Measurements from ENCODE around the gene CNDP1. TPM values are rescaled to one million over a fixed set of nuclear protein-coding genes. Genes with fewer than 3 reads are reported as not detected.

CNDP1 gene
- total RNA-seq, 2 experiments from 2014 or later = 0.25 to 0.39 TPM

DNA sequence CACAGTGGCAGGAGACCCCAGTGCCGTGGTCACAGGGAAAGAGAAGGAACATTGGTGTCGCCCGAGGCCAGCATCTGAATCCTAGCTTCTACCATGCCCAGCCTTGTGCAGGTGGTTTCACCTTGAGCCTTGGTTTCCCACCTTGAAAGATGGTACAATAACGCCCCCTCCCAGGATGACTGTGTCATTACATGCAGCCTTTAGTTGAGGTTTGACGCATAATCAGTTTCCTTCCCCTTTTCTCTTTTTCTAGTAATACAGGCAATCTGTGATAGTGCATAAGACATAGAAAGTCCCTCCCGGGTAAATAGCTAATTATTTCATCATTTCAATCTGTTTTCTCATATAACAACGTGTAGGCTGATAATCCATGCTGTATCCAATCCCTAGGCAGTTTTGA lies 33.5 kb downstream of the CNDP1 start:
- TF ChIP-seq, protein P1, sequence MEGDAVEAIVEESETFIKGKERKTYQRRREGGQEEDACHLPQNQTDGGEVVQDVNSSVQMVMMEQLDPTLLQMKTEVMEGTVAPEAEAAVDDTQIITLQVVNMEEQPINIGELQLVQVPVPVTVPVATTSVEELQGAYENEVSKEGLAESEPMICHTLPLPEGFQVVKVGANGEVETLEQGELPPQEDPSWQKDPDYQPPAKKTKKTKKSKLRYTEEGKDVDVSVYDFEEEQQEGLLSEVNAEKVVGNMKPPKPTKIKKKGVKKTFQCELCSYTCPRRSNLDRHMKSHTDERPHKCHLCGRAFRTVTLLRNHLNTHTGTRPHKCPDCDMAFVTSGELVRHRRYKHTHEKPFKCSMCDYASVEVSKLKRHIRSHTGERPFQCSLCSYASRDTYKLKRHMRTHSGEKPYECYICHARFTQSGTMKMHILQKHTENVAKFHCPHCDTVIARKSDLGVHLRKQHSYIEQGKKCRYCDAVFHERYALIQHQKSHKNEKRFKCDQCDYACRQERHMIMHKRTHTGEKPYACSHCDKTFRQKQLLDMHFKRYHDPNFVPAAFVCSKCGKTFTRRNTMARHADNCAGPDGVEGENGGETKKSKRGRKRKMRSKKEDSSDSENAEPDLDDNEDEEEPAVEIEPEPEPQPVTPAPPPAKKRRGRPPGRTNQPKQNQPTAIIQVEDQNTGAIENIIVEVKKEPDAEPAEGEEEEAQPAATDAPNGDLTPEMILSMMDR (IDR thresholded peaks at IDR 0.05) = no peak
- POLR2A ChIA-PET = no interaction called here
- intact Hi-C loops (cut with DNase I, micrococcal nuclease) = no loop called here

DNA sequence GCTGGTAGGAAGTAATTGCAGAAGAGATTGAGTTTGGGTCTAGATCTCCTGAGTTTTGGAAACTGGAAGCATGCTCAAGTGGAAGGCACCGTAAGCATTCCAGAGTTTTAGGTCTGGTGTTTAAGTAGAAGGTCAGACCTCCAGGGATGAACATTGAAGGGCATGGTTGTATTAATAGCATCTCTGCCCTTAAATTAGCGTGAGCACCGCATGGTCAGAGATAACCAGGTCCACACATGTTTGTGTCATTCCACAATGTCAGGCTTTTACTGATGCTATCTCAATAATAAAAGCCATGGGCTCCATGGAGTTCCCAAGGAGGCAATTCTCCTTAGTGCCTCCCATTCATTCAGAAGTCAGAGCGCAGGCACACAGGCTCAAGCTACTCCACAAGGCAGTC lies 35.1 kb downstream of the CNDP1 start:
- DNase-seq = no peak
- POLR2A ChIA-PET = no interaction called here
- intact Hi-C loops (cut with DNase I, micrococcal nuclease) = no loop called here
- H3K9me3 ChIP-seq (ENCODE audit: control insufficient read depth in 1 of 2, insufficient read depth in 1 of 2, low read length in 2 of 2) = peaks cover 0 to 13% of the 10 kb centered on the region in 2 experiments
- peaks cover 28% of the 10 kb centered on the region for H3K27me3 Mint-ChIP-seq
- H3K4me1 Mint-ChIP-seq (ENCODE audit: low read depth) = no peaks in the 10 kb centered on the region
- CTCF ChIA-PET = no interaction called here
- TF ChIP-seq, protein P1 (IDR thresholded peaks at IDR 0.05) = no peak
- H3K27ac Mint-ChIP-seq = no peak overlapping the region
- ATAC-seq (ENCODE audit: poor library complexity) = no peak
- no peaks in the 10 kb centered on the region for H3K4me1 ChIP-seq (ENCODE audit: insufficient read depth, low read length)
- no peak overlapping the region for H3K4me3 Mint-ChIP-seq
- H3K27ac ChIP-seq (ENCODE audit: low read depth in 1 of 2, low read length in 2 of 2) = no peak overlapping the region
- H3K27me3 ChIP-seq (ENCODE audit: control insufficient read depth in 1 of 2, insufficient read depth in 2 of 2, low read length in 2 of 2) = peaks cover 4 to 6% of the 10 kb centered on the region in 2 experiments
- H3K36me3 ChIP-seq (ENCODE audit: insufficient read depth, low read length) = no peaks in the 10 kb centered on the region
- H3K4me3 ChIP-seq (ENCODE audit: low read length) = no peak overlapping the region
- peaks cover 2% of the 10 kb centered on the region for H3K9me3 Mint-ChIP-seq
- H3K36me3 Mint-ChIP-seq (ENCODE audit: low read depth) = no peaks in the 10 kb centered on the region

More for the DNA sequence above, 33.5 kb downstream of the CNDP1 start:
- H3K4me3 ChIP-seq (ENCODE audit: low read length) = no peak overlapping the region
- Mint-ChIP-seq H3K27me3 (peaks cover 28% of the 10 kb centered on the region), H3K9me3 (peaks cover 2% of the 10 kb centered on the region), H3K4me3 (no peak overlapping the region), H3K27ac (no peak overlapping the region), H3K4me1 (ENCODE audit: low read depth) (no peaks in the 10 kb centered on the region), H3K36me3 (ENCODE audit: low read depth) (no peaks in the 10 kb centered on the region)
- no peaks in the 10 kb centered on the region for H3K4me1 ChIP-seq (ENCODE audit: insufficient read depth, low read length)
- H3K27me3 ChIP-seq (ENCODE audit: control insufficient read depth in 1 of 2, insufficient read depth in 2 of 2, low read length in 2 of 2) = peaks cover 4 to 6% of the 10 kb centered on the region in 2 experiments
- DNase-seq (peak in 2 of 14 experiments; percentile 28 to 38), ATAC-seq (ENCODE audit: poor library complexity) (no peak)
- H3K36me3 ChIP-seq (ENCODE audit: insufficient read depth, low read length) = no peaks in the 10 kb centered on the region
- H3K27ac ChIP-seq (ENCODE audit: low read depth in 1 of 2, low read length in 2 of 2) = no peak overlapping the region
- H3K9me3 ChIP-seq (ENCODE audit: control insufficient read depth in 1 of 2, insufficient read depth in 1 of 2, low read length in 2 of 2) = peaks cover 0 to 13% of the 10 kb centered on the region in 2 experiments
- CTCF ChIA-PET = no interaction called here

DNA sequence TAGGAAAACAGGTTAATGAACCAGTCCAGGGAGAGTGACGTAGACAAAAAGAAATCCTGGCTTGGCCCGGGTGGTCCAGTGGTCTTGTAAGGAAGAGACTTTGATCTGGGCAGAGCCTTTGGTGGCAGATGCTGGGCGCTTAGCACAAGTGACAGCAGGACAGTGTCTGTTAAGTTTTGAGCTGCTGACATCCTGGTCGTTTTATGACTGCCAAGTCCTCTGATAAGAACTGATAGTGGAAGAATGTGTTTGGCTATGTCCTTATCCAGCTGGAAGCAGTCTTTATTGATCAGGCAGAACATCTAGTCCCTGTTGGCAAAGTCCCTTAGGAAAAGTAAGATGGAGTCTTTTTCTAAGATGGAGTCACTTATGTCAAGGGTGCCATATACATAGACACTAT lies 36.0 kb downstream of the CNDP1 start:
- H3K4me1 ChIP-seq (ENCODE audit: insufficient read depth, low read length) = no peaks in the 10 kb centered on the region
- no peak overlapping the region for H3K4me3 ChIP-seq (ENCODE audit: low read length)
- TF ChIP-seq, protein P1 (IDR thresholded peaks at IDR 0.05) = no peak
- Mint-ChIP-seq H3K27ac (no peak overlapping the region), H3K4me1 (ENCODE audit: low read depth) (no peaks in the 10 kb centered on the region), H3K4me3 (no peak overlapping the region), H3K36me3 (ENCODE audit: low read depth) (no peaks in the 10 kb centered on the region), H3K27me3 (peaks cover 28% of the 10 kb centered on the region), H3K9me3 (peaks cover 2% of the 10 kb centered on the region)
- H3K27me3 ChIP-seq (ENCODE audit: control insufficient read depth in 1 of 2, insufficient read depth in 2 of 2, low read length in 2 of 2) = peaks cover 4 to 6% of the 10 kb centered on the region in 2 experiments
- intact Hi-C loops (cut with DNase I, micrococcal nuclease) = loop anchor here in 1 of 2 experiments (5.0 kb wide), 1 partner anchor 43 kb away; no protein-coding TSS in a partner anchor
- no peaks in the 10 kb centered on the region for H3K36me3 ChIP-seq (ENCODE audit: insufficient read depth, low read length)
- ATAC-seq (ENCODE audit: poor library complexity) (no peak), DNase-seq (no peak)
- H3K27ac ChIP-seq (ENCODE audit: low read depth in 1 of 2, low read length in 2 of 2) = no peak overlapping the region
- POLR2A ChIA-PET = no interaction called here
- CTCF ChIA-PET = no interaction called here
- H3K9me3 ChIP-seq (ENCODE audit: control insufficient read depth in 1 of 2, insufficient read depth in 1 of 2, low read length in 2 of 2) = peaks cover 0 to 13% of the 10 kb centered on the region in 2 experiments
